GM08714 (cell line): ENCODE results near the gene NUDT16L1.

ENCODE experiments used
- H3K4me3 ChIP-seq: fragments of 200-500 bp; sonication (Bioruptor generic); 2 replicates; pipeline ENCODE4 v1.5.1; 2014; ENCODE audit warnings: mild to moderate bottlenecking, low read length, inconsistent platforms
- ZNF274 ChIP-seq: IDR thresholded peaks from 2 replicates; pipeline ENCODE4 v1.6.1; 2012; ENCODE audit warnings: mild to moderate bottlenecking, low read depth, low read length

Gene NUDT16L1

DNA sequence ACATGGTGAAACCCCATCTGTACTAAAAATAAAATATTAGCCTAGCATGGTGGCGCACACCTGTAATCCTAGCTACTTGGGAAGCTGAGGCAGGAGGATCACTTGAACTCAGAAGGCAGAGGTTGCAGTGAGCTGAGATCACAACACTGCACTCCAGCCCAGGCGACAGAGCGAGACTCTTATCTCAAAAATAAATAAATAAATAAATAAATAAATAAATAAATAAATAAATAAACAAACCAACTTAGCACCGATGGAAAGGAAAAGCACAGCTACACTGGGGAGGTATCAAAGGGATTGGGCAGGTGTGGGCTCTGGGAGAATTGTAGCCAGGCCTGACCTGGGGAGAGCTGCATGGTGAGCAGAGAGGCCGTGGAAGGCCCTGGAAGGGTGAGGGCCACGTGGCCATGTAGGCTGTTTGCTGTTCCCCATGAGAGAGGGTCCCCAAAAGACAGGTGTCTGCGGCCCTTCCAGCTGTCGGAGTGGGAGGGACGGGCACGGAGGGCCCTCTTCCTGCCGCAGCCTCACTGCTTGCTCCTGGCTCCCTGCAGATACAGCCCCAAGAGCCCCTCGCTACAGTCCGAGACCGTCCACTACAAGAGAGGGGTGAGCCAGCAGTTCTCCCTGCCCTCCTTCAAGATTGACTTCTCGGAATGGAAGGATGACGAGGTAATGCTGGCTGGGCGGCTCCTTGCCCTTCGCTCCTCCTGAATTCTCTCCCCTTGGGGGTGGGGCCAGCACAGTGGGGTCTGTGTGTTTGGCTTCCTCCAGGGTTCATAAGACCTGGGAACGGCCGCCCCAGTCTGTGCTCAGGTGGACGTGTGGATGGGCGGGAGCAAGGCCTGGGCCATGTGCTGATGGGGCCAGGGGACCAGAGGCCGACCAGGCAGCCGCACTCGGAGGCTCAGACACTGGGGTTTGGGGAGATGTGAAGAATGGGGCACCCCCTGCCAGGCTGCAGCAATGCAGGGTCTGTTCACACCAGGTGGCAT is 36.4 kb upstream of the NUDT16L1 start:
- no peak overlapping the region for H3K4me3 ChIP-seq
- TF ChIP-seq ZNF274 = no peak

DNA sequence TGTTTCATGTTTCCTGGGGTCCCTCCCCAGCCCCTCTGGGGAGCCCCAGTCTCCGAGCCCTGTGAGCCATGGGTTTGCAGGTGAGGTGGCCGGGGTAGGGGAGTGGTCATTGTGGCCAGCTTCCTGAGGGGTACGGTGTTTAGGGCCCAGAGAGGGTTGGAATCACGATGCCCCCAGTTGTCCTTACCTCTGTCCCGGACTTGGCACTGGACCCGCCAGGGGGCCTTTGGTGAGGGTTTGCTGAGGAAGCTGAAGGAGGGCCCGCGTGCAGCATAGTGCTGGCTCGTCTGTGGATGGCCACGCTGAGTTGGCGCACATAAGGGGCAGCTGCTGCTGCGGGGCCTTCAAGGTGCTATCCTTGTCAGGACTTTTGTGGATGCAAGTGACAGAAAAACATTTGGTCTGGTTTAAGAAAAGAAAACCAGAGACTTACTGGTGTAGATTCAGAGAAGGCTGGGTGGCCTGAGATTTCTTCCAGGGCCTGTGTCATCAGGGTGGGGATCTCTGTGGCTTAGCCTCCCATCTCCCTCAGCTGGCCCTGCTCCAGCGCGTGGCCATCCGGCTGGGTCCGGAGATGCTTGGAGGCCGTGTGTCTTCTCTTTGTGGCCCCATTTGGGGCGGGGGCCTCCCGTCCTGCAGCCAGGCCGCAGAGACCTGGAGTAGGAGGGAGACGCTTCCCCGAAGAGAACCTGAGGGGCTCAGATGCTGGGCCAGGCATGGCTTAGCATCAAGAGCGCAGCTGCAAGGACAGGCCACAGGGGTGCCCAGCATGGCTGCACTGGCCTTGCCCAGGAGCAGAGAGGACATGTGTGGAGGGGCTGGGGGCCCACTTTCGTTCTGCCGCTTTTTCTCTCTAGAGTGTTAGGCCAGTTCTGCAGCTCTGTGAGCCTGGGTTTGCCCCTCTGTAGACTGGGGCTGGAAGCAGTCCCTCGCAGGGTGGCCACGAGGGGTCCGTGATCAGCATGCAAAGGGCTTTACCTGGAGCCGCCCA is 33.7 kb upstream of the NUDT16L1 start:
- no peak for TF ChIP-seq ZNF274
- H3K4me3 ChIP-seq = no peak overlapping the region

DNA sequence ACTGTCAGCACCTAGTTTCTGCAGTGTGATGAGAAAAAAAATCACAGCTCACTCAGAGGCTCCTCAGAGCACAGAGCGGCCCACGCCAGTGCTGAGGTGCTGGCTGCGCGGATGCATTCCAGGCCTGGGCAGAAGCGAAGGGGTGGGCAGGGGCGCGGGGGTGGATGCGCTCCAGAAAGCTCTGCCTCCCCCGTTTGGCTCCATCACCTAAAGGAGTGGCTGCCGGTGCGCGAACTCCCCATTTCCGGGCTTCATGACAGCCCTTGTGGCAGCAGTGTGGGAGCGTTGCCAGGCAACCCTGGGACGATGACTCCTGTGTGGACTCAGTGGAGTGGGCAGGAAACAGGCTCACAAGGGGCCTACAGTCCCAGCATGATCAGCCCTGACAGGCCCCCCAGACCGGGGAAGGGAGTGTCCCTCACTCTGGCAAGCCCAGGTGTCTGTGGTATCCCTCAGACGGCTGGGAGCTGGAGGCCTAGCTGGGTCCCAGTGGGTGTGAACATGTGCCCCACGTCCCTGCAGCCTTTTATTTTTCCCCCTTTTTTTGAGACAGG is 32.8 kb upstream of the NUDT16L1 start:
- TF ChIP-seq ZNF274 = no peak
- no peak overlapping the region for H3K4me3 ChIP-seq

DNA sequence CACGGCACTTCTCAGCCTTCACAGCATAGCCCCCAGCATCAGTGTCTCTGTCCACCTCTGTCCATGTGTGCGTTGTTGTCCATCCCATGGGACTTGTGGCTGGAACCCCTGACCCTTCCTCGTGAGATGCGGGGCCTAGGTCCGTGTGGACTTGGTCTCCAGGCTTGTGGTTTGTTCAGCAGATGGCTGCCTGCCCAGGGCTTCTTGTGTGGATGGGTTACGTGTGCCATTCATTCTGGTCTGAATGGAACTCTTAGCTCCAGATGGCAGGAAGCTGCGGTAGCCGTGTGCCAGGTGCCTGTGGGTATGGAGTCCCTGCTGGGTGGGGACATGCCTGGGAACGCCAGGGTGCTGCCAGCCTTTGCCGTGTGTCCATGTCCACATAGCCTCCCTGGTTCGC is 31.7 kb upstream of the NUDT16L1 start:
- TF ChIP-seq ZNF274 = no peak
- H3K4me3 ChIP-seq = no peak overlapping the region

DNA sequence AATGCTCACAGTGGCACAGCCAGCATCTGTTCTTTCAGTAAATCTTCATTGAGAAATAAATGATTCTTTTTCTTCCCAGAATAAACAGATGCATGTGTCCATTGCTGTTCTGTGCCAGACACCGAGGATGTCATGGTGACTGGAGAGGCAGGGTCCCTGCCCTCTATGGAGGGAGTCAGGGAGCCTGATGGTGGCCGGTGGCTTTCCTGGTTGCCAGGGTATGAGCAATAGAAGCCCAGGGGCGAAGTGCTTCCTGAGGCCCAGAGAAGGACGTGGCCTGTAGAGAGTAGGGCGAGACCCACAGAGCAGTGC is 29.9 kb upstream of the NUDT16L1 start:
- no peak overlapping the region for H3K4me3 ChIP-seq
- TF ChIP-seq ZNF274 = no peak

DNA sequence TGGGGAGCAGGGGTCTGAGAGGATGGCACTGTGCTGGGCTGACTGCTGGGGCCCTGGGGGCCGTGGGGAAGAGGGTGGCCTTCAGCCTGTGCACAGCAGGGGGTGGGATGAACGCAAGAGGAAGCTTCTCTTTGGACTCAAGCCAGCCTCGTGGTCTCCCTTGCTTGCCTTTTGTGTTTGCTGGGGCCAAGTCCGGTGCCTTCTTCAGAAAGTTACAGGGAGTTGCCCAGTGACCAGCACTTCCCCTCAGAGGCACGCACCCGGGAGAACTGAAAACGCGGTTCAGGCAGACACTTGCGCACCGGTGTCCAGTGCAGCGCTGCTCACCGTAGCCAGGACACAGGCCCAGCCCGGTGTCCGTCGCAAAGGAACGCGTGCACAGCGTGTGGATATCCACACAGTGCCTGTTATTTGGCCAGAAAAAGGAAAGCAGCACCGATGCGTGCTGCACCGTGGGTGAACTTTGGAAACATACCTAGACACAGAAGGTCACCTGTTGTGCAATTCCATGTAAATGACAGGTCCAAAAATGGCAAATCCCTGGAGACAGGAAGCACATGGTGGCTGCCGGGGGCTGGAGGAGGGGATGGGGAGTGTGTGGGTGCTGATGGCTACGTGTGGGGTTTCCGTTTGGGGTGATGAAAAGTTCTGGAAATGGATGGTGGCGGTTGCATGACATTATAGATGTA is 29.4 kb upstream of the NUDT16L1 start:
- no peak for TF ChIP-seq ZNF274

DNA sequence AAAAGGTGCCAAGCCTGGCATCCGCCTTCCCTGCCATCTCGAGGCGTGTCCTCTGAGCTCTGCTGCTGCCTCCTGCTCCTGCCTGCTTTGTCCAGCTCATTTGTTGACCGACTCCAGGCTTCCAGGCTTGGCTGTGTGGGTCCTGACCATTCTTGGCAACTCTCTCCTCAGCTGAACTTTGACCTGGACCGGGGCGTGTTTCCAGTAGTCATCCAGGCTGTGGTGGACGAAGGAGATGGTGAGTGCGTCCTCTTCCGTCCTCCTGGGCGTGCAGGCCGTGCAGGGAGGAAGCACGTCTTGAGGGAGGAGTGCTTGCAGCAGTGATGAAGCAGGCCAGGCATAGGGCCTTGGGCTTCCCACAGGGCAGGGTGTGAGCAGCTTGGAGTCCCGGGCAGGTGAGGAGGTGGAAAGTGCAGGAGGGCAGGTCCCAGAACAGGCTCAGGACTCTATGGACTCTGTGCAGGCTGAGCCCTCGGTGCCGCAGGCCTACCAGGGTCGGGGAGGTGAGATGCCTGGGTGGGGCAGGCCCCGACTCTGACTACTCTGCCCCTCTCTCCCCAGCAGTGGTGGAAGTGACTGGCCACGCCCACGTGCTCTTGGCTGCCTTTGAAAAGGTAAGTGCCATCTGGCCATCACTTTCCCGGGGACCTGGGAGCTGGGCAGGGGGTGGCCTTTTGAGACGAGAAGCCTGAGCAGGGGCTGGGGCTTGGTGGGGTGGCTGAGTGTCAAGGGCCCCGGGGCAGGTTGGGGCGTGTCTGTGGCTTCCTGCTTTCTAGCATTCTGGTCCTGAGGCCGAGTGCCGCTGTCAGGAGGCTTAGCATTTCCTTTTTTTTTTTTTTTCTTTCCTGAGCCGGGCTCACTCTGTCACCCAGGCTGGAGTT is 28.6 kb upstream of the NUDT16L1 start:
- H3K4me3 ChIP-seq = no peak overlapping the region

More for the DNA sequence above, 29.4 kb upstream of the NUDT16L1 start:
- H3K4me3 ChIP-seq = no peak overlapping the region

DNA sequence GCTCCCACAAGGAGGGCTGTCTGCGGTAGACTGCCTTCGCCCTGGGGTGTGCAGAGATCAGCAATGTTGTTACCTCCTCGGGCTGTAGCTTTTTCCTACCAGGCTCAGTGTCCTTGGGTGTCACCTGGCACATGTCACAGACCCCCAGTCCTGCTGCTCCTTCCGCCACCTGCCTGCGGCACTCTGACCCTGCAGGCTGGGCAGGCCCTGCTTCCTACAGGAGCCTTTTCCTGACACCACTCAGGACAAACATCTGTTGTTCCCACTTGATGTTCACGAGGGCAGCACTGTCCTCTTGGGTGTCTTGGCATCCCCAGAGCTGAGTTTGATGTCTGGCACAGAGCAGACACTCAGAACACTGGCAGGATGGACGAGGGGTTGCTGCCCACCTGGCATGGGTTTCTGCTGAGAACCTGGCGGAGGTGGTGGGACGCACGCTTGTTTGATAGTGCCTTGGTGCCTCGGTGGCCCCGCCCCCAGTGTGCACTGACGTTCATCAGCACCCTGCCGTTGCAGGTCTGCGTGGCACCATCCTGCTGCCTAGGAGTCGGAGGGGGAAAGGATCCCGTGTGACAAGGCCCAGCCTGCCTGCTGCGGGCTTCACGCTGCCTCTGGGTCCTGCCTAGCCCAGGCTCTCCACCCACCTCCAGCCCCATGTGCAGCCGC is 26.7 kb upstream of the NUDT16L1 start:
- no peak for TF ChIP-seq ZNF274

More for the DNA sequence above, 28.6 kb upstream of the NUDT16L1 start:
- no peak for TF ChIP-seq ZNF274

DNA sequence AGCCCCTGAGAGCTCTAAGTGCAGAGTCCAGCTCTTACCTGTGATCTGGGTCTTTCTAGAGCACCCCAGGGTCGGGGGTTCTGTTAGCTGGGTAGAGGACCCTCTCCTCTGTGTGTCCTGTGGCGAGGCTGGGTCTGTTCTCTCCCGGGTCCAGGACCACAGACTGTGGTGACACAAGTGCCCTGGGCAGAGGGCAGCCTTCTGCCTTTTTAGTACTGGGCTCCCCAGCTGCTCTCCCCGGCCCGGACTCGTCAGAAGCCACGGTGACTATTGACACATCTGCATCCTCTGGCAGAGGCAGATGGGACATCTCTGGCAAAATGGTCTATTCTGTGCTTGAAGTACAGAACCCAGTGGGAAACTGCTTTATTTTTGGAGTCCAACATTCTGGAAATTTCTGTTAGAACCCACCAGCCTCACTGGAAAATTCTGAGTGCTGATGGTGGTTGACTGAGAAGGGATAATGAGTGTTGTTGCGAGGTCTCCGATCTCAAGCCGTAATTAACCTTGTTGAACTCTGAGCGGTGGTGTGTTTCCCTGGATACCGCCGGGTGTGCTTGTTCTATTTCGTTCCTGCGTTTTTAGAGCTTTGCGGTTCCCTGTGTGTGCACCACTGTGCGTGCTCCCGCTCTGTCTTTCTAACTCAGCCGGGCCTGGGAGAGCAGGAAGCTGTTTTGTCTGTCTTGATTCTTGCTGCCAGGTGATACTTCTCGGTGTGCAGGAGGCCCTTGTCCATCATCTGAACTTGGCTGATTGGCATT is 26.0 kb upstream of the NUDT16L1 start:
- no peak for TF ChIP-seq ZNF274
- no peak overlapping the region for H3K4me3 ChIP-seq

More for the DNA sequence above, 26.7 kb upstream of the NUDT16L1 start:
- no peak overlapping the region for H3K4me3 ChIP-seq

DNA sequence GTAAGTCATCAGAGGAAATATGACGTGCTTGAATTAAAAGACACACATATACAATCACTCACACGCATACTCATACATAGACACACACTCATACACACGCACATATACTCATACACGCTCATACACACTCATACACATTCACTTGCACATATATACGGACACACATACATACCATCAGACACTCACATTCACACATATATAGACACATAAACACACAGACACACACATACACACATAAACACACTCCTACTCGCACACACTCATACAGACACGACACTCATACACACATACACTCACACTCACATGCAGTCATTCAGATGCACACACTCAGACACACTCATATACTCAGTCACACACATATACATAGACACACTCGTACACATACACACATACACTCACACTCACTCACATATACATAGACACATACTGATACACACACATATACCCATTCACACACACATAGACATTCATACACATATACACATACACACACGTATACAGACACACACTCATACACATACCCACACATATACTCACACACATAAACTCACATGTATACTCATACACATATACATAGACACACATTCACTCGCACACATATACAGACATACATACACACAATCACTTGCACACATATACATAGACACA is 24.9 kb upstream of the NUDT16L1 start:
- no peak for TF ChIP-seq ZNF274
- H3K4me3 ChIP-seq = no peak overlapping the region

DNA sequence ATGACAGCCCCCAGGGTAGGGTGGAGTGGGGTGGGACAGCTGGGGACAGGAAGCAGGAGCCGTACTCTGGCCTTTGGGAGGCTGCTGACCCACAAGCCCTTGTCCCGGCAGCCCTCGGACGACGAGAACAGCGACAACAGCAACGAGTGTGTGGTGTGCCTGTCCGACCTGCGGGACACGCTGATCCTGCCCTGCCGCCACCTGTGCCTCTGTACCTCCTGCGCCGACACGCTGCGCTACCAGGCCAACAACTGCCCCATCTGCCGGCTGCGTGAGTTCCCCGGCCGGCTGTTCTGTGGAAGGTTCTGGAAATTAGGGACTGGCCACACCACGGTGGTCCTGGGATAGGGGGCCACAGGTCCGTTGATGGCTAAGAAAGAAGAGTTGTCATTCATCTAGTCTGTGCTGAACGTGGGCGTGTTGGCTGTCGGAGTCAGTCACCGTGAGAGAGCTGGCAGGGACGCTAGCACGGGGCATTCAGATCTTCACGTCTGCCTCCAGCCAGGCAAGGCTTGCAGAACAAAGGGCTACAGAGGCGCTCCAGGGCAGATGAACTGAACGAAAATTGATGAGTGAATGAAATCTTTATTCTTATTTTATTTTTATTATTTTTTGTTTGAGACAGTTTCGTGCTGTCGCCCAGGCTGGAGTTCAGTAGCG is 19.8 kb upstream of the NUDT16L1 start:
- no peak overlapping the region for H3K4me3 ChIP-seq
- no peak for TF ChIP-seq ZNF274
